Neutrophil (primary cell): ENCODE data around the gene COG2.

Source experiments
- H3K27ac ChIP-seq: fragments of 200-600 bp; sonication (generic); 2 replicates; pipeline ENCODE4 v1.5.1; 2016; ENCODE audit warnings: mild to moderate bottlenecking, moderate library complexity
- H3K27me3 ChIP-seq: fragments of 200-600 bp; sonication (generic); 2 replicates; pipeline ENCODE4 v1.6.0; 2016; ENCODE audit warnings: mild to moderate bottlenecking
- H3K36me3 ChIP-seq: fragments of 200-600 bp; sonication (generic); 2 replicates; pipeline ENCODE4 v1.5.1; 2017
- H3K4me1 ChIP-seq, 2 experiments: fragments of 200-600 bp in 1 of 2; sonication (generic) in 1 of 2; 1 replicate in 1 of 2; 2 replicates in 1 of 2; pipeline versions ENCODE4 v1.5.1 to v1.6.1; 2013 to 2016; ENCODE audit warnings: low read depth in 1 of 2, low read length in 1 of 2, mild to moderate bottlenecking in 1 of 2, moderate library complexity in 1 of 2; ENCODE audit not compliant: control insufficient read depth in 1 of 2, insufficient read depth in 1 of 2
- H3K4me3 ChIP-seq, 2 experiments: fragments of 200-600 bp in 1 of 2; sonication (generic) in 1 of 2; 1 replicate in 1 of 2; 2 replicates in 1 of 2; pipeline ENCODE4 v1.5.1; 2013 to 2016; ENCODE audit warnings: low read depth in 1 of 2, low read length in 1 of 2, mild to moderate bottlenecking in 1 of 2, moderate library complexity in 1 of 2
- H3K9me3 ChIP-seq: fragments of 200-600 bp; sonication (generic); 2 replicates; pipeline ENCODE4 v1.5.1; 2016
- CTCF ChIP-seq: fragments of 200-600 bp; sonication (generic); IDR thresholded peaks from 2 replicates; pipeline ENCODE4 v1.5.1; 2016; ENCODE audit warnings: antibody characterized with exemption

Gene COG2

GRCh38 chr1:230708631-230709580, 66.6 kb downstream of the COG2 start:
- no peak for TF ChIP-seq CTCF
- Histone ChIP-seq H3K4me1 (no peaks in the 10 kb centered on the region), H3K27me3 (peaks cover 20% of the 10 kb centered on the region), H3K27ac (no peak overlapping the region), H3K36me3 (no peaks in the 10 kb centered on the region), H3K4me3 (no peak overlapping the region), H3K9me3 (no peaks in the 10 kb centered on the region)

GRCh38 chr1:230709619-230710542, 67.6 kb downstream of the COG2 start:
- Histone ChIP-seq H3K9me3 (no peaks in the 10 kb centered on the region), H3K4me1 (no peaks in the 10 kb centered on the region), H3K27ac (no peak overlapping the region), H3K36me3 (no peaks in the 10 kb centered on the region), H3K27me3 (peaks cover 27% of the 10 kb centered on the region), H3K4me3 (no peak overlapping the region)
- no peak for TF ChIP-seq CTCF

GRCh38 chr1:230710543-230710904, 68.2 kb downstream of the COG2 start:
- no peak for TF ChIP-seq CTCF
- peaks cover 27% of the 10 kb centered on the region for H3K27me3 ChIP-seq
- no peaks in the 10 kb centered on the region for H3K36me3 ChIP-seq
- H3K4me1 ChIP-seq, result no peaks in the 10 kb centered on the region
- no peak overlapping the region for H3K4me3 ChIP-seq
- H3K9me3 ChIP-seq, result no peaks in the 10 kb centered on the region
- H3K27ac ChIP-seq, result no peak overlapping the region

- Histone ChIP-seq H3K9me3 (no peaks in the 10 kb centered on the region), H3K27me3 (peaks cover 27% of the 10 kb centered on the region), H3K4me3 (no peak overlapping the region), H3K4me1 (no peaks in the 10 kb centered on the region), H3K27ac (no peak overlapping the region), H3K36me3 (no peaks in the 10 kb centered on the region)
- no peak for TF ChIP-seq CTCF
Measured at GRCh38 chr1:230711245-230711644, 69.0 kb downstream of the COG2 start.

GRCh38 chr1:230712470-230712942, 70.2 kb downstream of the COG2 start:
- Histone ChIP-seq H3K4me3 (no peak overlapping the region), H3K9me3 (no peaks in the 10 kb centered on the region), H3K27me3 (peaks cover 20% of the 10 kb centered on the region), H3K36me3 (no peaks in the 10 kb centered on the region), H3K4me1 (no peaks in the 10 kb centered on the region), H3K27ac (no peak overlapping the region)
- no peak for TF ChIP-seq CTCF
